ENCODE measurements around the gene A2ML1.

DNA sequence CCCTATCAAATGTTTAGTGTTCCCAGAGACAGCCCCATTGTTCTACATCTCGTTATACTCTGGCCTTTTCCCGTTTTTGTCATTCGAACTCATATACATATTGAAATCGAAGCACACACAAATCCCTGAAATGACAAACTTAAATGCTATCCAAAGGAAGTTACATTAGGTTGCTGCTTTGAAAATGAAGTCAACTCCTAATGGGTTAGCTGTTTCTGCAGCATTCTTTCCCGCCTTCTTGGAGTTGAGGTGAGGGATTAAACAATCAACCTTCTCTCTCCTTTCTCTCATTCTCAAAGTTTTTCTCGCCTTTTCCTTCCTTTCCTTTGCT is 91.2 kb downstream of the A2ML1 start:
- TF ChIP-seq, protein P1, sequence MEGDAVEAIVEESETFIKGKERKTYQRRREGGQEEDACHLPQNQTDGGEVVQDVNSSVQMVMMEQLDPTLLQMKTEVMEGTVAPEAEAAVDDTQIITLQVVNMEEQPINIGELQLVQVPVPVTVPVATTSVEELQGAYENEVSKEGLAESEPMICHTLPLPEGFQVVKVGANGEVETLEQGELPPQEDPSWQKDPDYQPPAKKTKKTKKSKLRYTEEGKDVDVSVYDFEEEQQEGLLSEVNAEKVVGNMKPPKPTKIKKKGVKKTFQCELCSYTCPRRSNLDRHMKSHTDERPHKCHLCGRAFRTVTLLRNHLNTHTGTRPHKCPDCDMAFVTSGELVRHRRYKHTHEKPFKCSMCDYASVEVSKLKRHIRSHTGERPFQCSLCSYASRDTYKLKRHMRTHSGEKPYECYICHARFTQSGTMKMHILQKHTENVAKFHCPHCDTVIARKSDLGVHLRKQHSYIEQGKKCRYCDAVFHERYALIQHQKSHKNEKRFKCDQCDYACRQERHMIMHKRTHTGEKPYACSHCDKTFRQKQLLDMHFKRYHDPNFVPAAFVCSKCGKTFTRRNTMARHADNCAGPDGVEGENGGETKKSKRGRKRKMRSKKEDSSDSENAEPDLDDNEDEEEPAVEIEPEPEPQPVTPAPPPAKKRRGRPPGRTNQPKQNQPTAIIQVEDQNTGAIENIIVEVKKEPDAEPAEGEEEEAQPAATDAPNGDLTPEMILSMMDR (IDR thresholded peaks at IDR 0.05), result no peak
- TF ChIP-seq POLR2A (IDR thresholded peaks at IDR 0.05) (no peak), EP300 (IDR thresholded peaks at IDR 0.05) (no peak)

All from tibial nerve (tissue), 4 donors.